K562 (cell line): ENCODE measurements around the gene LMO7. TPM values are rescaled to one million over a fixed set of nuclear protein-coding genes. Genes with fewer than 3 reads are reported as not detected.

Source experiments
- ATAC-seq: fragments of 200-7000 bp; cut with Tn5 transposase; 3 replicates; pipeline ENCODE4 v1.9.1; 2020; ENCODE audit warnings: moderate library complexity
- BruUV-seq: library from RNA; stranded (reverse); fragments of 400-500 nt; replicated peaks from 2 replicates; lab custom pipeline; 2021; lab: Mats Ljungman, UMichigan
- CTCF ChIA-PET: fragments of 300-600 bp; formaldehyde crosslinking; extraction: SDS; loops from one replicate; lab custom pipeline; 2021; ENCODE audit warnings: low intra/inter-chr PET ratio; lab: Yijun Ruan, JAX
- POLR2A ChIA-PET: fragments of 300-600, 350-650 bp; sonication (Branson Sonifier 250); formaldehyde crosslinking; extraction: SDS; loops from one replicate; lab custom pipeline; 2021; ENCODE audit warnings: antibody characterized with exemption, inconsistent platforms; lab: Yijun Ruan, JAX
- DNase-seq, 4 experiments: peaks; one replicate each; pipeline versions ENCODE4 v3.0.0 to v3.0.0-alpha.2; 2011 to 2018; ENCODE audit warnings: low spot score in 3 of 4, mixed read lengths in 3 of 4; ENCODE audit errors: extremely low read depth in 1 of 4
- FAIRE-seq: peaks from 2 replicates; lab custom pipeline; 2011; peaks lifted over from hg19 to GRCh38; lab: Jason Lieb, UNC
- H2AFZ ChIP-seq: 2 replicates; pipeline ENCODE4 v1.6.0; 2011; ENCODE audit warnings: low read depth, low read length, control low read depth, inconsistent platforms
- H3K27ac ChIP-seq: fragments of 200-600 bp; 3 replicates; pipeline ENCODE4 v1.8.0; 2011; ENCODE audit warnings: low read depth, mild to moderate bottlenecking, control low read depth, inconsistent platforms, low read length, moderate library complexity, mixed read lengths; ENCODE audit errors: extremely low read depth
- H3K27me3 ChIP-seq, 2 experiments: fragments of 300-600 bp in 1 of 2; 2 replicates in 1 of 2; 3 replicates in 1 of 2; pipeline versions ENCODE4 v1.6.0 to v1.8.0; 2011; ENCODE audit warnings: inconsistent platforms in 2 of 2, low read length in 2 of 2, mild to moderate bottlenecking in 1 of 2, mixed read lengths in 1 of 2, moderate library complexity in 1 of 2; ENCODE audit not compliant: control insufficient read depth in 2 of 2, insufficient read depth in 2 of 2
- H3K36me3 ChIP-seq: fragments of 300-600 bp; 3 replicates; pipeline ENCODE4 v1.8.0; 2011; ENCODE audit warnings: mild to moderate bottlenecking, low read length, inconsistent platforms; ENCODE audit not compliant: control insufficient read depth, insufficient read depth
- H3K4me1 ChIP-seq, 2 experiments: fragments of 200-600 bp in 1 of 2; replicated peaks in 1 of 2; 2 replicates in 1 of 2; 3 replicates in 1 of 2; pipeline versions ENCODE4 v1.5.1 to v1.8.0; 2011; ENCODE audit warnings: inconsistent platforms in 2 of 2, low read length in 2 of 2, mild to moderate bottlenecking in 1 of 2, mixed read lengths in 1 of 2, moderate library complexity in 1 of 2; ENCODE audit not compliant: control insufficient read depth in 2 of 2, insufficient read depth in 2 of 2
- H3K4me2 ChIP-seq: 2 replicates; pipeline ENCODE4 v1.6.1; 2011; ENCODE audit warnings: low read length, control low read depth, inconsistent platforms, mixed read lengths; ENCODE audit not compliant: insufficient read depth
- H3K4me3 ChIP-seq: fragments of 200-600 bp; sonication (generic), shearing (Covaris generic); 2 replicates; pipeline ENCODE4 v1.5.1; 2016; ENCODE audit warnings: control low read depth, inconsistent platforms
- H3K79me2 ChIP-seq: fragments of 200-600 bp; 3 replicates; pipeline ENCODE4 v1.8.0; 2011; ENCODE audit warnings: low read length, inconsistent platforms; ENCODE audit not compliant: control insufficient read depth, insufficient read depth
- H3K9ac ChIP-seq, 2 experiments: 2 replicates each; pipeline versions ENCODE4 v1.6.0 to v1.6.1; 2011; ENCODE audit warnings: low read depth in 2 of 2, low read length in 2 of 2, control low read depth in 1 of 2, inconsistent platforms in 1 of 2, mild to moderate bottlenecking in 1 of 2, mixed read lengths in 1 of 2; ENCODE audit not compliant: insufficient read depth in 1 of 2
- H3K9me1 ChIP-seq: one replicate; pipeline ENCODE4 v1.6.0; 2011; ENCODE audit warnings: inconsistent platforms, mild to moderate bottlenecking, low read length, moderate library complexity; ENCODE audit not compliant: control insufficient read depth, insufficient read depth
- H3K9me3 ChIP-seq: replicated peaks from 2 replicates; pipeline ENCODE4 v1.5.1; 2011; ENCODE audit warnings: low read depth, low read length, inconsistent platforms; ENCODE audit not compliant: control insufficient read depth, insufficient read depth
- H4K20me1 ChIP-seq: replicated peaks from 2 replicates; pipeline ENCODE4 v1.6.1; 2011; ENCODE audit warnings: low read length, inconsistent platforms, mixed read lengths; ENCODE audit not compliant: control insufficient read depth, insufficient read depth
- ARNT ChIP-seq, 2 experiments: fragments of 450-650 bp; IDR thresholded peaks; 2 replicates each; pipeline ENCODE4 v1.6.1; 2016; ENCODE audit warnings: mild to moderate bottlenecking in 1 of 2
- HNRNPL ChIP-seq: fragments of 200-400 bp; formaldehyde crosslinking; IDR thresholded peaks from 2 replicates; pipeline ENCODE4 v1.6.1; 2017; ENCODE audit warnings: low read depth, mild to moderate bottlenecking, low read length
- MAZ ChIP-seq, 2 experiments: fragments of 450-650 bp in 1 of 2; sonication (generic) in 1 of 2; formaldehyde crosslinking; IDR thresholded peaks in 1 of 2; conservative IDR thresholded peaks in 1 of 2; 2 replicates each; pipeline versions ENCODE4 v1.4.0 to v1.5.0; 2020; ENCODE audit warnings: mild to moderate bottlenecking in 1 of 2, missing genetic modification reagents in 1 of 2
- NCOA4 ChIP-seq: fragments of 450-650 bp; IDR thresholded peaks from 2 replicates; pipeline ENCODE4 v1.6.1; 2018; ENCODE audit warnings: mild to moderate bottlenecking; ENCODE audit not compliant: partially characterized antibody
- PRPF4 ChIP-seq: fragments of 200-400 bp; formaldehyde crosslinking; IDR thresholded peaks from one replicate; pipeline ENCODE4 v1.6.1; 2017; ENCODE audit warnings: low read length, low read depth, mild to moderate bottlenecking; ENCODE audit not compliant: insufficient read depth, poor library complexity, severe bottlenecking
- SAFB2 ChIP-seq: fragments of 200-400 bp; formaldehyde crosslinking; IDR thresholded peaks from 2 replicates; pipeline ENCODE4 v1.6.1; 2018; ENCODE audit warnings: borderline replicate concordance, low read length, low read depth, moderate library complexity; ENCODE audit not compliant: severe bottlenecking
- ZKSCAN8 ChIP-seq: fragments of 200-800 bp; sonication (Bioruptor generic); IDR thresholded peaks from 2 replicates; pipeline ENCODE4 v1.6.1; 2016; ENCODE audit warnings: missing genetic modification characterization, missing compliant biosample characterization
- WGBS: fragments of 100-300 bp; shearing (Covaris generic); methylation state at CpG from one replicate; pipeline ENCODE4 v1.1.6; 2016; ENCODE audit warnings: low coverage, mixed read lengths; ENCODE audit not compliant: insufficient coverage; ENCODE audit errors: missing lambda C conversion rate; 5-methylcytosine and 5-hydroxymethylcytosine counted together
- in situ Hi-C: fragments of 300-500 bp; cut with MboI; formaldehyde crosslinking; loops from 4 replicates; pipeline ENCODE4 v1.15.0; 2018; ENCODE audit warnings: inconsistent platforms, mixed read lengths
- intact Hi-C: fragments of 100-400 bp; cut with micrococcal nuclease; formaldehyde crosslinking; loops from 2 replicates; pipeline ENCODE4 v1.14.2; 2022
- polyA plus RNA-seq, 8 experiments: library from polyadenylated mRNA; depleted of rRNA in 4 of 8; stranded (reverse) in 5 of 8; unstranded in 3 of 8; fragments of >200 nt; fragmentation: Nextera tagmentation in 2 of 8; fragmentation: Illumina TruSeq in 1 of 8; extraction: Ambion mirVana in 2 of 8; extraction: Trizol in 1 of 8; gene quantifications; 2 replicates each; pipeline versions ENCODE4 v1.2.1 to v1.2.3, GENCODE V29; 2011 to 2014; ENCODE audit warnings: inconsistent platforms in 1 of 8, missing spikeins in 1 of 8
- total RNA-seq, 7 experiments: library from RNA; depleted of rRNA in 6 of 7; stranded (reverse); fragments of >200 nt in 6 of 7; fragmentation: Illumina TruSeq in 2 of 7; extraction: Trizol in 2 of 7; gene quantifications; 2 replicates each; pipeline versions ENCODE4 v1.2.1 to v1.2.3, GENCODE V29; 2011 to 2021; ENCODE audit warnings: low replicate concordance in 1 of 7
- TF ChIP-seq, protein P1 (sequence below): fragments of 450-650 bp; formaldehyde crosslinking; IDR thresholded peaks from 2 replicates; pipeline ENCODE4 v1.4.0; 2020; ENCODE audit warnings: mild to moderate bottlenecking, moderate library complexity
- TF ChIP-seq, protein P2 (sequence below): fragments of 450-650 bp; IDR thresholded peaks from 2 replicates; pipeline ENCODE4 v1.6.1; 2017; ENCODE audit warnings: antibody characterized with exemption, mild to moderate bottlenecking
- TF ChIP-seq, protein P3 (sequence below): fragments of 450-650 bp; formaldehyde crosslinking; IDR thresholded peaks from 2 replicates; pipeline ENCODE4 v1.4.0; 2022; ENCODE audit warnings: mild to moderate bottlenecking, moderate library complexity

Gene LMO7
- total and polyA plus RNA-seq, 9 of the 15 experiments (the other 6 are each of a cell fraction or from before 2014, with no cell fraction given): 0.42 to 4.3 (median 1.7) TPM

DNA sequence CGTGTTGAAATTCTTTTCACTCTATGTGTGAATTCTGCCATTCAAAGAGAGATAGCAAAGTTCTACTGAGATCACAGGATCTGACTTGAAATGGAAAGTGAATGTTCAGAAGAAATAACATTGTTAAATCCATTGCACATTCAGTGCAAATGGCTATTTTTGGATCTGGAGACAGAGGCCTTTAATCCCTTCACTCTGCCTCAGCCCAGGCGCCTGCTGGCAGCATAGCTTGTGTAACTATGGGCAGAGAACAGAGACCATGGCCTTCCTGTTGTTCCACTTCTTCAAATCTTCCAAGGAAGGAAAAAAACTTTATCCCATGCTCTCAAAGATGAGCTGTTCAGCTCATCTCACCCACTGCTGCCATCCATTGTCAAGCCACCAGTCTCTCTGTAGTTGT lies 265.4 kb downstream of the LMO7 start:
- Histone ChIP-seq H3K79me2 (no peaks in the 10 kb centered on the region), H4K20me1 (no peaks in the 10 kb centered on the region), H3K4me2 (no peak overlapping the region), H3K9me3 (no peaks in the 10 kb centered on the region), H3K9me1 (no peaks in the 10 kb centered on the region), H3K4me1 (no peaks in the 10 kb centered on the region; a peak in 1 of 5 replicates), H2AFZ (peak overlapping the region; percentile 23; the same call in 1 of the 2 replicates), H3K4me3 (no peak overlapping the region), H3K9ac (no peak overlapping the region), H3K27me3 (no peaks in the 10 kb centered on the region), H3K36me3 (no peaks in the 10 kb centered on the region), H3K27ac (no peak overlapping the region)
- FAIRE-seq: no peak
- DNase-seq: no peak
- CTCF ChIA-PET: no interaction called here
- WGBS: 65% methylated on average over 2 of the region's 2 CpGs
- ATAC-seq: no peak
- in situ Hi-C loops: no loop called here
- intact Hi-C loops: no loop called here
- no TSS peak for BruUV-seq
- POLR2A ChIA-PET: no interaction called here
- TF ChIP-seq, protein P1, sequence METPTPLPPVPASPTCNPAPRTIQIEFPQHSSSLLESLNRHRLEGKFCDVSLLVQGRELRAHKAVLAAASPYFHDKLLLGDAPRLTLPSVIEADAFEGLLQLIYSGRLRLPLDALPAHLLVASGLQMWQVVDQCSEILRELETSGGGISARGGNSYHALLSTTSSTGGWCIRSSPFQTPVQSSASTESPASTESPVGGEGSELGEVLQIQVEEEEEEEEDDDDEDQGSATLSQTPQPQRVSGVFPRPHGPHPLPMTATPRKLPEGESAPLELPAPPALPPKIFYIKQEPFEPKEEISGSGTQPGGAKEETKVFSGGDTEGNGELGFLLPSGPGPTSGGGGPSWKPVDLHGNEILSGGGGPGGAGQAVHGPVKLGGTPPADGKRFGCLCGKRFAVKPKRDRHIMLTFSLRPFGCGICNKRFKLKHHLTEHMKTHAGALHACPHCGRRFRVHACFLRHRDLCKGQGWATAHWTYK: no peak
- TF ChIP-seq NCOA4: no peak
- TF ChIP-seq ZKSCAN8 (CRISPR knock-in tag): no peak
- no peak for TF ChIP-seq MAZ (CRISPR knock-in tag; conservative IDR thresholded peaks at IDR 0.05 in 1 of 2, IDR thresholded peaks at IDR 0.05 in 1 of 2)
- TF ChIP-seq HNRNPL: no peak
- TF ChIP-seq, protein P2, sequence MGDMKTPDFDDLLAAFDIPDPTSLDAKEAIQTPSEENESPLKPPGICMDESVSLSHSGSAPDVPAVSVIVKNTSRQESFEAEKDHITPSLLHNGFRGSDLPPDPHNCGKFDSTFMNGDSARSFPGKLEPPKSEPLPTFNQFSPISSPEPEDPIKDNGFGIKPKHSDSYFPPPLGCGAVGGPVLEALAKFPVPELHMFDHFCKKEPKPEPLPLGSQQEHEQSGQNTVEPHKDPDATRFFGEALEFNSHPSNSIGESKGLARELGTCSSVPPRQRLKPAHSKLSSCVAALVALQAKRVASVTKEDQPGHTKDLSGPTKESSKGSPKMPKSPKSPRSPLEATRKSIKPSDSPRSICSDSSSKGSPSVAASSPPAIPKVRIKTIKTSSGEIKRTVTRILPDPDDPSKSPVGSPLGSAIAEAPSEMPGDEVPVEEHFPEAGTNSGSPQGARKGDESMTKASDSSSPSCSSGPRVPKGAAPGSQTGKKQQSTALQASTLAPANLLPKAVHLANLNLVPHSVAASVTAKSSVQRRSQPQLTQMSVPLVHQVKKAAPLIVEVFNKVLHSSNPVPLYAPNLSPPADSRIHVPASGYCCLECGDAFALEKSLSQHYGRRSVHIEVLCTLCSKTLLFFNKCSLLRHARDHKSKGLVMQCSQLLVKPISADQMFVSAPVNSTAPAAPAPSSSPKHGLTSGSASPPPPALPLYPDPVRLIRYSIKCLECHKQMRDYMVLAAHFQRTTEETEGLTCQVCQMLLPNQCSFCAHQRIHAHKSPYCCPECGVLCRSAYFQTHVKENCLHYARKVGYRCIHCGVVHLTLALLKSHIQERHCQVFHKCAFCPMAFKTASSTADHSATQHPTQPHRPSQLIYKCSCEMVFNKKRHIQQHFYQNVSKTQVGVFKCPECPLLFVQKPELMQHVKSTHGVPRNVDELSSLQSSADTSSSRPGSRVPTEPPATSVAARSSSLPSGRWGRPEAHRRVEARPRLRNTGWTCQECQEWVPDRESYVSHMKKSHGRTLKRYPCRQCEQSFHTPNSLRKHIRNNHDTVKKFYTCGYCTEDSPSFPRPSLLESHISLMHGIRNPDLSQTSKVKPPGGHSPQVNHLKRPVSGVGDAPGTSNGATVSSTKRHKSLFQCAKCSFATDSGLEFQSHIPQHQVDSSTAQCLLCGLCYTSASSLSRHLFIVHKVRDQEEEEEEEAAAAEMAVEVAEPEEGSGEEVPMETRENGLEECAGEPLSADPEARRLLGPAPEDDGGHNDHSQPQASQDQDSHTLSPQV: no peak
- no peak for TF ChIP-seq ARNT (IDR thresholded peaks at IDR 0.05)
- TF ChIP-seq, protein P3, sequence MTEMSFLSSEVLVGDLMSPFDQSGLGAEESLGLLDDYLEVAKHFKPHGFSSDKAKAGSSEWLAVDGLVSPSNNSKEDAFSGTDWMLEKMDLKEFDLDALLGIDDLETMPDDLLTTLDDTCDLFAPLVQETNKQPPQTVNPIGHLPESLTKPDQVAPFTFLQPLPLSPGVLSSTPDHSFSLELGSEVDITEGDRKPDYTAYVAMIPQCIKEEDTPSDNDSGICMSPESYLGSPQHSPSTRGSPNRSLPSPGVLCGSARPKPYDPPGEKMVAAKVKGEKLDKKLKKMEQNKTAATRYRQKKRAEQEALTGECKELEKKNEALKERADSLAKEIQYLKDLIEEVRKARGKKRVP (CRISPR knock-in tag): no peak
- TF ChIP-seq PRPF4: no peak
- TF ChIP-seq SAFB2: no peak
